HCT116 (cell line): ENCODE data around the gene CD40. TPM values are rescaled to one million over a fixed set of nuclear protein-coding genes. Genes with fewer than 3 reads are reported as not detected.

Source experiments
- ATAC-seq: fragments of 200-7000 bp; cut with Tn5 transposase; 2 replicates; pipeline ENCODE4 v1.9.1; 2020; ENCODE audit warnings: mild to moderate bottlenecking, moderate library complexity
- BruUV-seq: library from RNA; stranded (reverse); fragments of 400-500 nt; replicated peaks from 2 replicates; lab custom pipeline; 2021; lab: Mats Ljungman, UMichigan
- CTCF ChIA-PET: fragments of 300-600 bp; sonication (Branson Sonifier 250); formaldehyde crosslinking; loops from one replicate; lab custom pipeline; 2021; ENCODE audit warnings: antibody characterized with exemption; lab: Charles Lee
- POLR2A ChIA-PET: fragments of 300-600, 350-600 bp; sonication (Branson Sonifier 250); formaldehyde crosslinking; loops from one replicate; lab custom pipeline; 2021; ENCODE audit warnings: antibody characterized with exemption; lab: Charles Lee
- RAD21 ChIA-PET, 2 experiments: fragments of 300-600 bp; sonication (Branson Sonifier 250); formaldehyde crosslinking; loops; one replicate each; lab custom pipeline; 2023; ENCODE audit warnings: low total read pairs in 2 of 2; ENCODE audit not compliant: uncharacterized antibody in 2 of 2, unreplicated experiment in 2 of 2, low non-redundant PET in 1 of 2; lab: Charles Lee
- DNase-seq: peaks from one replicate; pipeline ENCODE4 v3.0.0-alpha.2; 2010; ENCODE audit warnings: low read depth, low spot score
- H2AFZ ChIP-seq: fragments of 200-600 bp; shearing (Covaris generic), sonication (generic); 2 replicates; pipeline ENCODE4 v1.6.1; 2017; ENCODE audit warnings: low read depth, mixed run types, mixed read lengths, antibody characterized with exemption, low read length; ENCODE audit not compliant: poor library complexity, severe bottlenecking
- H3K27ac ChIP-seq: 2 replicates; pipeline ENCODE4 v1.5.1; 2012; ENCODE audit warnings: low read depth, low read length
- H3K27me3 ChIP-seq: fragments of 200-600 bp; sonication (generic); 2 replicates; pipeline ENCODE4 v1.6.1; 2016; ENCODE audit warnings: mixed run types, low read length, mixed read lengths; ENCODE audit not compliant: insufficient read depth
- H3K36me3 ChIP-seq, 2 experiments: fragments of 200-500 bp in 1 of 2; fragments of 200-600 bp in 1 of 2; sonication (Bioruptor generic) in 1 of 2; sonication (generic) in 1 of 2; 2 replicates each; pipeline versions ENCODE4 v1.5.1 to v1.6.1; 2014 to 2016; ENCODE audit warnings: low read length in 2 of 2, inconsistent platforms in 1 of 2, mixed read lengths in 1 of 2, mixed run types in 1 of 2; ENCODE audit not compliant: insufficient read depth in 2 of 2, control insufficient read depth in 1 of 2
- H3K4me1 ChIP-seq, 2 experiments: fragments of 200-600 bp in 1 of 2; sonication (generic) in 1 of 2; 2 replicates each; pipeline versions ENCODE4 v1.5.1 to v1.6.1; 2012 to 2017; ENCODE audit warnings: low read length in 2 of 2, inconsistent platforms in 1 of 2, mild to moderate bottlenecking in 1 of 2, mixed read lengths in 1 of 2, mixed run types in 1 of 2, moderate library complexity in 1 of 2; ENCODE audit not compliant: insufficient read depth in 2 of 2, control insufficient read depth in 1 of 2
- H3K4me2 ChIP-seq: fragments of 200-600 bp; sonication (generic); 2 replicates; pipeline ENCODE4 v1.6.1; 2017; ENCODE audit warnings: mixed run types, low read length, mixed read lengths
- H3K4me3 ChIP-seq, 2 experiments: fragments of 200-600 bp in 1 of 2; sonication (generic) in 1 of 2; replicated peaks in 1 of 2; 2 replicates each; pipeline ENCODE4 v1.5.1; 2011 to 2016; ENCODE audit warnings: low read length in 2 of 2, control low read depth in 1 of 2, low read depth in 1 of 2, mild to moderate bottlenecking in 1 of 2, mixed read lengths in 1 of 2, mixed run types in 1 of 2
- H3K79me2 ChIP-seq: fragments of 200-600 bp; sonication (generic); 2 replicates; pipeline ENCODE4 v1.6.1; 2017; ENCODE audit warnings: mild to moderate bottlenecking, mixed run types, low read length, moderate library complexity, mixed read lengths; ENCODE audit not compliant: insufficient read depth
- H3K9ac ChIP-seq: fragments of 200-600 bp; sonication (generic); 2 replicates; pipeline ENCODE4 v1.6.1; 2016; ENCODE audit warnings: low read length, mixed read lengths
- H3K9me2 ChIP-seq: fragments of 200-600 bp; sonication (generic), shearing (Covaris generic); 2 replicates; pipeline ENCODE4 v1.6.1; 2017; ENCODE audit warnings: mixed run types, mild to moderate bottlenecking, moderate library complexity; ENCODE audit not compliant: insufficient read depth
- H3K9me3 ChIP-seq, 2 experiments: fragments of 200-500 bp in 1 of 2; fragments of 200-600 bp in 1 of 2; sonication (Bioruptor generic) in 1 of 2; sonication (generic) in 1 of 2; 2 replicates each; pipeline ENCODE4 v1.6.1; 2014 to 2017; ENCODE audit warnings: low read length in 2 of 2, mixed read lengths in 2 of 2, inconsistent platforms in 1 of 2, low read depth in 1 of 2, mild to moderate bottlenecking in 1 of 2, mixed run types in 1 of 2, moderate library complexity in 1 of 2; ENCODE audit not compliant: control insufficient read depth in 1 of 2, insufficient read depth in 1 of 2
- H4K20me1 ChIP-seq: fragments of 200-600 bp; sonication (generic), shearing (Covaris generic); 2 replicates; pipeline ENCODE4 v1.6.1; 2017; ENCODE audit warnings: mixed run types, mild to moderate bottlenecking, moderate library complexity; ENCODE audit not compliant: insufficient read depth
- ATF3 ChIP-seq: IDR thresholded peaks from 2 replicates; pipeline ENCODE4 v1.6.1; 2012
- CTCF ChIP-seq, 3 experiments: fragments of 200-600 bp in 1 of 3; sonication (generic) in 1 of 3; IDR thresholded peaks in 2 of 3; conservative IDR thresholded peaks in 1 of 3; 2 replicates each; pipeline ENCODE4 v1.5.1; 2012 to 2017; ENCODE audit warnings: low read depth in 2 of 3, low read length in 2 of 3, antibody characterized with exemption in 1 of 3, borderline replicate concordance in 1 of 3, control low read depth in 1 of 3, mild to moderate bottlenecking in 1 of 3, mixed read lengths in 1 of 3, mixed run types in 1 of 3, moderate library complexity in 1 of 3; ENCODE audit not compliant: insufficient read depth in 1 of 3
- JUND ChIP-seq: IDR thresholded peaks from 2 replicates; pipeline ENCODE4 v1.6.1; 2012
- POLR2AphosphoS5 ChIP-seq: IDR thresholded peaks from 2 replicates; pipeline ENCODE4 v1.6.1; 2011; ENCODE audit warnings: mild to moderate bottlenecking, low read depth, low read length, moderate library complexity
- RAD21 ChIP-seq: IDR thresholded peaks from 2 replicates; pipeline ENCODE4 v1.6.1; 2012; ENCODE audit warnings: low read depth, mild to moderate bottlenecking
- SIN3A ChIP-seq: IDR thresholded peaks from 2 replicates; pipeline ENCODE4 v1.6.1; 2012; ENCODE audit warnings: low read depth
- TCF7L2 ChIP-seq: IDR thresholded peaks from 2 replicates; pipeline ENCODE4 v1.7.0; 2011; ENCODE audit warnings: borderline replicate concordance, inconsistent platforms; ENCODE audit not compliant: insufficient read depth, insufficient read length; ENCODE audit errors: extremely low read depth
- ZBTB33 ChIP-seq: IDR thresholded peaks from 2 replicates; pipeline ENCODE4 v1.6.1; 2011; ENCODE audit warnings: mild to moderate bottlenecking, low read length, moderate library complexity; ENCODE audit not compliant: insufficient replicate concordance; ENCODE audit errors: extremely low read depth
- intact Hi-C: fragments of 100-400 bp; cut with micrococcal nuclease; formaldehyde crosslinking; loops from 2 replicates; pipeline ENCODE4 v1.10.0; 2022
- total RNA-seq: library from RNA; stranded (reverse); gene quantifications from one replicate; pipeline ENCODE4 v1.2.1, GENCODE V29; 2021; ENCODE audit not compliant: unreplicated experiment

CD40 gene
- total RNA-seq, 1 experiment from 2014 or later: 21.3 TPM

GRCh38 chr20:46154305-46154704 lies 36.2 kb downstream of the CD40 start:
- BruUV-seq: no TSS peak
- RAD21 ChIA-PET: no interaction called here
- Histone ChIP-seq H3K27ac (no peak overlapping the region), H4K20me1 (no peaks in the 10 kb centered on the region), H3K4me3 (no peak overlapping the region), H3K9me2 (no peaks in the 10 kb centered on the region), H3K4me2 (no peak overlapping the region), H2AFZ (no peak overlapping the region), H3K4me1 (no peaks in the 10 kb centered on the region), H3K27me3 (0 out of 2 replicates have a peak, but pooled peaks cover 7% of the 10 kb centered on the region), H3K9me3 (no peaks in the 10 kb centered on the region), H3K9ac (no peak overlapping the region), H3K36me3 (no peaks in the 10 kb centered on the region), H3K79me2 (no peaks in the 10 kb centered on the region)
- CTCF ChIA-PET: no interaction called here
- POLR2A ChIA-PET: no interaction called here
- intact Hi-C loops: no loop called here
- TF ChIP-seq JUND (no peak), RAD21 (no peak), POLR2AphosphoS5 (no peak), SIN3A (no peak), ATF3 (no peak), ZBTB33 (no peak), CTCF (IDR thresholded peaks at IDR 0.05 in 2 of 3, conservative IDR thresholded peaks at IDR 0.05 in 1 of 3; ENCODE audit: borderline replicate concordance in 1 of 3, insufficient read depth in 1 of 3, low read depth in 2 of 3, low read length in 2 of 3) (no peak), TCF7L2 (no peak)
- no peak for DNase-seq
- ATAC-seq: no peak
